Peyer's patch (tissue), 4 donors: ENCODE results near the gene KRTAP10-12.

Source experiments
- POLR2A ChIP-seq, 2 donors: fragments of 450-650 bp; IDR thresholded peaks; one replicate each; pipeline ENCODE4 v1.5.1; 2017; ENCODE audit warnings: antibody characterized with exemption in 2 of 2, mild to moderate bottlenecking in 2 of 2, moderate library complexity in 2 of 2
- TF ChIP-seq, protein P1 (sequence below), 6 experiments: fragments of 450-650 bp in 4 of 6; fragments of 200-600 bp in 2 of 6; sonication (generic) in 1 of 6; IDR thresholded peaks; one replicate each; pipeline ENCODE4 v1.5.1; 2017 to 2019; ENCODE audit warnings: antibody characterized with exemption in 6 of 6, mild to moderate bottlenecking in 3 of 6, moderate library complexity in 1 of 6

DNA sequence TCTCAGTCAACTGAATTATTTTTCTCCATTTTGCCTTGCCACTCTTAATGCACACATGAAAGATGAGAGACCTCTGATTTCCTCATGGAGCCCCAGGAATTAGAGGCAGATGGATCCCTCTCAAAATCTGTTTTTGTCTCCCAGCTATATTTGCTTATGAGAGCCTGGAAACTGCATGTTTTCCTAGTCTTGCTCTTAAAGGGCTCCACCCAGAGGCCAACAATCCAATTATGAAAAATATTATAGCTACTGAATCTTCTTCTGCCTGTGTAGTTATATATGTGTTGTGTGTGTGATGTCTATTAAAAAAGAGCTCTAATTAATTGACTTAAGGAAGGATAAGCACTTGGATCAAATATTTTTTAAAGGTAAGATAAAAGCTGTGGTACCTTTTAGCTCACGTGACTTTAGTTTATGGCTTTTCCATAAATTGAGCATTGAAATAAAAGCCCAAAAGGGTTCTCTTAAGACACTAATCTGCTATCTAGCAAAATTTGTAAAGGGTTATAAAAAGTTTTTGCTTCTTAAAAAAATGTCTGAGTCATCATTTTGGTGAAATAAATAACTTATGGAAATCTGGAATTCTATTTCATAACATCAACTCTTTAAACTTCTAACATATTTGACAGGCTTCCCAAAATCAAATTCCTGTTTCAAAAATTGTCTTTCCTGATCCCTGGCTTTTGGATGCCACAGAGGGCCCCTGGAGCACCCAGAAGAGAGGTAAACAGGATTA lies 45.6 kb downstream of the KRTAP10-12 start:
- TF ChIP-seq, protein P1, sequence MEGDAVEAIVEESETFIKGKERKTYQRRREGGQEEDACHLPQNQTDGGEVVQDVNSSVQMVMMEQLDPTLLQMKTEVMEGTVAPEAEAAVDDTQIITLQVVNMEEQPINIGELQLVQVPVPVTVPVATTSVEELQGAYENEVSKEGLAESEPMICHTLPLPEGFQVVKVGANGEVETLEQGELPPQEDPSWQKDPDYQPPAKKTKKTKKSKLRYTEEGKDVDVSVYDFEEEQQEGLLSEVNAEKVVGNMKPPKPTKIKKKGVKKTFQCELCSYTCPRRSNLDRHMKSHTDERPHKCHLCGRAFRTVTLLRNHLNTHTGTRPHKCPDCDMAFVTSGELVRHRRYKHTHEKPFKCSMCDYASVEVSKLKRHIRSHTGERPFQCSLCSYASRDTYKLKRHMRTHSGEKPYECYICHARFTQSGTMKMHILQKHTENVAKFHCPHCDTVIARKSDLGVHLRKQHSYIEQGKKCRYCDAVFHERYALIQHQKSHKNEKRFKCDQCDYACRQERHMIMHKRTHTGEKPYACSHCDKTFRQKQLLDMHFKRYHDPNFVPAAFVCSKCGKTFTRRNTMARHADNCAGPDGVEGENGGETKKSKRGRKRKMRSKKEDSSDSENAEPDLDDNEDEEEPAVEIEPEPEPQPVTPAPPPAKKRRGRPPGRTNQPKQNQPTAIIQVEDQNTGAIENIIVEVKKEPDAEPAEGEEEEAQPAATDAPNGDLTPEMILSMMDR (IDR thresholded peaks at IDR 0.05) = peak in 4 of 6 experiments; percentile 17 to 44 (median 41)
- no peak for TF ChIP-seq POLR2A (IDR thresholded peaks at IDR 0.05)
